Right kidney (tissue), 1 donor: ENCODE data around the gene PRKAG1.

Experiments
- DNase-seq: peaks from one replicate; pipeline ENCODE4 v3.0.0-alpha.2; 2016

The PRKAG1 gene

GRCh38 chr12:48966177-48966895, 52.2 kb downstream of the PRKAG1 start:
- no peak for DNase-seq

GRCh38 chr12:48965298-48965838, 53.2 kb downstream of the PRKAG1 start:
- DNase-seq, result no peak

- DNase-seq, result no peak
Observed at GRCh38 chr12:48961801-48962200, 56.8 kb downstream of the PRKAG1 start.

GRCh38 chr12:48961331-48961730, 57.2 kb downstream of the PRKAG1 start:
- DNase-seq, result no peak

GRCh38 chr12:48960834-48961233, 57.7 kb downstream of the PRKAG1 start:
- no peak for DNase-seq

GRCh38 chr12:48958049-48958388, 60.6 kb downstream of the PRKAG1 start:
- no peak for DNase-seq

- DNase-seq, result peak; percentile 92
Observed at GRCh38 chr12:48957141-48958048, 61.2 kb downstream of the PRKAG1 start, which contains the start of gene ARF3. Gene ARF3 (minus strand): TSS chr12:48957487. CDS start chr12:48941095, 16,392 bp downstream.

- peak; percentile 80 for DNase-seq
Observed at GRCh38 chr12:48956279-48957140, 62.1 kb downstream of the PRKAG1 start.

GRCh38 chr12:48954841-48955501, 63.6 kb downstream of the PRKAG1 start:
- DNase-seq, result no peak

GRCh38 chr12:48954061-48954460, 64.5 kb downstream of the PRKAG1 start:
- DNase-seq, result no peak

- no peak for DNase-seq
Observed at GRCh38 chr12:48952691-48953090, 65.9 kb downstream of the PRKAG1 start.
